Iris pigment epithelial cell (primary cell): Measurements from ENCODE around the gene GPR107.

Experiments
- DNase-seq: peaks from one replicate; pipeline ENCODE4 v3.0.0-alpha.2; 2011; ENCODE audit warnings: low read depth

GPR107 gene

DNA sequence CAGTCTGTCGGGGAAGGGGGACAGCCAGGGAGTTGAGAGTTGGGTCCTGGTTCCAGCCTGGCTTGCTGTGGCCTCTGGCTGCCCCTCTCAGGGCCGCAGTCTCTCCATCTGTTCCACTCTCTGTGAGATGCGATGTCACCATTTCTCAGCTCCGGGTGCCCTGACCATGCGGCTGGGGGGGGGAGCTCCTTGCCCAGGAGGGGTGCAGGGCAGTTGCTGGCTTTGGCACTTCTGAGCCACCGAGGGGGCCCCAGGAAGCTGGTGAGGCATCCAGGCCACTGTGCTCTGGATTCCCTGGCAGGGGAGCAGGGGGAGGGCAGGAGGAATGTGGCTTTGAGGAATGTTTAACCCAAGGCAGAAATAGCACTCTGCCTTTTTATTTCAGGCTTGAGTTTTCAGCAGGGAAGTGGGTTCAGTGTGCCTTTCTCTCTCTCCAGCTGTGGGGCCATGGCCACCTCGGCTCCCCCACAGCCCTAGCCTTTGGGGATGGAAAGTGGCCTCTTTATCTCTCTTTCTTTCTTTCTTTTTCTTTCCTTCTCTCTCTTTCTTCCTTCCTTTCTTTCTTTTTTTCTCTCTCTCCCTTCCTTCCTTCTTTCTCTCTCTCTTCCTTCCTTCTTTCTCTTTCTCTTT is 129.5 kb downstream of the GPR107 start:
- DNase-seq: peak; percentile 67

DNA sequence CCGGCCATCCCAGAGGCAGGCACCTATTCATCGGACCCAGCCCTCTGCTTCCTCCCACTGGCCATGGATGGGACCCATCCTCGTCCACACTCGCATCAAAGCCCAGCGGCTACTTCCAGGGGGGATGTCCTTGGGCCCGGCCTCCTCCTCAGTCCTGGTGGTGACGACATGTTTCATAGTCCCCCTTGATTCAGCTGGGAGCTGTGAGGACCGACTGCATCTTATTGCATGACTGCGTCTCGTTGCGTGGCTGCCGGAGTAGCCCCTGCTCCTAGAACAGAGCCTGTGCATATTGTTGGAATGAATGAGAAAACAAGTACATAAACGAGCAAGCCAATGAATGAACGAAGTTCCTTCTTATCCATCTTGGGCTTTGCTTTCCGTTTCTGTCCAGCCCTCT is 131.3 kb downstream of the GPR107 start:
- no peak for DNase-seq

GRCh38 chr9:130185490-130186031 is 131.9 kb downstream of the GPR107 start:
- DNase-seq: no peak

DNA sequence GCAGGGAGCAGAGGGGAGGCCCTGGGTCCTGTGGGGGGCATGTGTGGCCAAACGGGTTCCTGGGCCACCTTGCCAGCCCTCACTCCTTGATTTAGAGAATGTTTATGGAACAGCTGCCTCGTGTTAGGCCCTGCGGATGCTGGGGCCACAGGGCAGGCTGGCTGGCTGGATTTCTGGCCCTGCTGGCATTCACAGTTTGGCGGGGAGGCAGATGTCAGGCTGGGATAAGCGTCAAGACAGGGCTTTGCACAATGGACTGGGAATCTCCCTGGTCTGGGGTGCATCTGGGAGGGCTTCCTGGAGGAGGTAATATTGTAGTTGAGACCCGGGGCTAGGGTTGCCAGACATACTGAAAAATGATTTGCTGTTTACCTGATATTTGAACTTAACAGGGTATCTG is 132.3 kb downstream of the GPR107 start:
- DNase-seq: no peak

DNA sequence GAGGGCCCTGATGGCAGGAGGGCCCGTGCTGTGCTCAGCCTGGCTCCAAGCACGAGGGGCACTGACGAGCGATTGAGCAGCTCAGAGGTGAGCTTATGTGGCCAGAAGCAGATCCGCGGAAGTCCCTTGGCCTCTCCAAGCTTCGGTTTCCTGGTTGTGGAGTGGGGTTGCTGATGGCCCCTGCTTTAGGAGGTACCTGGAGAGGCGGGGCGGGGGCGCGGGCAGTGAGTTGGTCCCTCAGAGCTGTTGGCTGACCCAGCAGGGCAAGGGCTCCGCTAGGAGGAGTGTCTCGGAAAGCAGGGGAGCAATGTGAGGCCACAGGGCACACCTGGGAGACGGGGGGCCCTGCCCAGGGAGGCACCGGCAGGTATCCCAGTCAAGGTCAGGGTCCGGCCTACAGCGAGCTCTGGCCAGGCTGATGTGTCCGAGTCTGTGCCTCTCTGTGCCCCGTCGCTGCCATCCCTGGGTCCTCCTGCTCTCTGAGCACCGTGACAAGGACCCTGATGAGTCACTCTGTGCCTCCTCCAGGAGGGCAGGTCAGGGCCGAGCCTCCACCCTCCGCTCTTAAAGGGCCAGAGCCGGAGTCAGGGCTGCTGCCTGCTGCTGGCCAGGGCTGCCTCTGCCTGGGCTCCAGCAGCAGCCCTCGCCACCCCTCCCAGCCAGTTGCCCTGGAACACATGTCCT is 133.3 kb downstream of the GPR107 start:
- DNase-seq: peak; percentile 31

GRCh38 chr9:130187523-130187846 is 133.8 kb downstream of the GPR107 start:
- DNase-seq: no peak

GRCh38 chr9:130188860-130189481 is 135.3 kb downstream of the GPR107 start:
- no peak for DNase-seq
